Tibial nerve (tissue), 3 donors: ENCODE data around the gene IFITM2.

Experiments
- CTCF ChIP-seq, 5 experiments: fragments of 200-600 bp in 3 of 5; fragments of 450-650 bp in 2 of 5; sonication (generic) in 3 of 5; IDR thresholded peaks; one replicate each; pipeline ENCODE4 v1.5.1; 2016 to 2019; ENCODE audit warnings: antibody characterized with exemption in 5 of 5, mild to moderate bottlenecking in 3 of 5, moderate library complexity in 2 of 5
- POLR2A ChIP-seq, 2 donors: fragments of 450-650 bp; IDR thresholded peaks; one replicate each; pipeline ENCODE4 v1.6.1; 2017; ENCODE audit warnings: antibody characterized with exemption in 2 of 2, mild to moderate bottlenecking in 2 of 2, moderate library complexity in 2 of 2

- TF ChIP-seq CTCF (IDR thresholded peaks at IDR 0.05) = no peak
- no peak for TF ChIP-seq POLR2A (IDR thresholded peaks at IDR 0.05)
Measured at GRCh38 chr11:337711-338110, 30.1 kb downstream of the IFITM2 start.
